ENCODE results near the gene DOCK8. TPM values are rescaled to one million over a fixed set of nuclear protein-coding genes. Genes with fewer than 3 reads are reported as not detected.

DOCK8 gene
- total RNA-seq, 1 donor: under 0.01 TPM

DNA sequence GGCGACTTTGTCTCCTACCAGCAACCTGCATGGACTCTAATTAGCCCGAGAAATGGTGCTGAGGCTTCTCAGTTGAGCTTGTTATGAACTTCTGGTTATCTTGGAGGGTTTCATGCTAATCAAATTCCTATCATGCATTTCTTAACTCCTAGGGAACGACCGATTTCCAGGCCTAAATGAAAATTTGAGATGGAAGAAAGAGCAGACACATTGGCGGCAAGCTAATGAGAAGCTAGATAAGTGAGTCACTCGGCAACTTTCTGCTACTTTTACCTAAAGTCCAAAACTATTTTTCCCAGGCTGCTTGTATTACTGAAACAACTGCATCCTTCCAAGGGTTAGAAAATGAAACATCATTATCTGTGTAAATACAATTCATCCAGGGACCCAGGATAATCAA, 207.2 kb downstream of the DOCK8 start:
- TF ChIP-seq, protein P1, sequence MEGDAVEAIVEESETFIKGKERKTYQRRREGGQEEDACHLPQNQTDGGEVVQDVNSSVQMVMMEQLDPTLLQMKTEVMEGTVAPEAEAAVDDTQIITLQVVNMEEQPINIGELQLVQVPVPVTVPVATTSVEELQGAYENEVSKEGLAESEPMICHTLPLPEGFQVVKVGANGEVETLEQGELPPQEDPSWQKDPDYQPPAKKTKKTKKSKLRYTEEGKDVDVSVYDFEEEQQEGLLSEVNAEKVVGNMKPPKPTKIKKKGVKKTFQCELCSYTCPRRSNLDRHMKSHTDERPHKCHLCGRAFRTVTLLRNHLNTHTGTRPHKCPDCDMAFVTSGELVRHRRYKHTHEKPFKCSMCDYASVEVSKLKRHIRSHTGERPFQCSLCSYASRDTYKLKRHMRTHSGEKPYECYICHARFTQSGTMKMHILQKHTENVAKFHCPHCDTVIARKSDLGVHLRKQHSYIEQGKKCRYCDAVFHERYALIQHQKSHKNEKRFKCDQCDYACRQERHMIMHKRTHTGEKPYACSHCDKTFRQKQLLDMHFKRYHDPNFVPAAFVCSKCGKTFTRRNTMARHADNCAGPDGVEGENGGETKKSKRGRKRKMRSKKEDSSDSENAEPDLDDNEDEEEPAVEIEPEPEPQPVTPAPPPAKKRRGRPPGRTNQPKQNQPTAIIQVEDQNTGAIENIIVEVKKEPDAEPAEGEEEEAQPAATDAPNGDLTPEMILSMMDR (IDR thresholded peaks at IDR 0.05; ENCODE audit: extremely low read depth, low read depth, low read length): no peak
- Histone ChIP-seq H3K4me1 (ENCODE audit: insufficient read depth, low read length) (no peaks in the 10 kb centered on the region), H4K20me1 (ENCODE audit: insufficient read depth, low read length) (no peaks in the 10 kb centered on the region), H2AFZ (ENCODE audit: low read length) (no peak overlapping the region), H3K27ac (ENCODE audit: low read depth, low read length) (no peak overlapping the region), H3K27me3 (ENCODE audit: insufficient read depth, low read length) (no peaks in the 10 kb centered on the region), H3K9me3 (ENCODE audit: low read depth, low read length) (no peaks in the 10 kb centered on the region), H3K36me3 (ENCODE audit: insufficient read depth, low read length) (no peaks in the 10 kb centered on the region), H3K79me2 (ENCODE audit: insufficient read depth, low read length) (no peaks in the 10 kb centered on the region), H3K4me3 (ENCODE audit: insufficient read depth, low read length) (no peak overlapping the region), H3K4me2 (ENCODE audit: insufficient read depth, low read length) (no peak overlapping the region)
- no peak for DNase-seq (ENCODE audit: insufficient read length, low spot score, missing footprints)

- TF ChIP-seq, protein P1 (IDR thresholded peaks at IDR 0.05; ENCODE audit: extremely low read depth, low read depth, low read length): no peak
- no peak overlapping the region for H2AFZ ChIP-seq (ENCODE audit: low read length)
These were observed 211.6 kb downstream of the DOCK8 start for GRCh38 chr9:426264-426663.

GRCh38 chr9:426976-427375, 212.3 kb downstream of the DOCK8 start:
- no peaks in the 10 kb centered on the region for H3K36me3 ChIP-seq (ENCODE audit: insufficient read depth, low read length)
- H3K4me1 ChIP-seq (ENCODE audit: insufficient read depth, low read length): no peaks in the 10 kb centered on the region
- no peak overlapping the region for H3K4me2 ChIP-seq (ENCODE audit: insufficient read depth, low read length)
- H3K27me3 ChIP-seq (ENCODE audit: insufficient read depth, low read length): no peaks in the 10 kb centered on the region
- TF ChIP-seq, protein P1 (IDR thresholded peaks at IDR 0.05; ENCODE audit: extremely low read depth, low read depth, low read length): no peak
- no peak overlapping the region for H3K4me3 ChIP-seq (ENCODE audit: insufficient read depth, low read length)
- no peak for DNase-seq (ENCODE audit: insufficient read length, low spot score, missing footprints)
- no peak overlapping the region for H2AFZ ChIP-seq (ENCODE audit: low read length)
- no peaks in the 10 kb centered on the region for H4K20me1 ChIP-seq (ENCODE audit: insufficient read depth, low read length)
- no peaks in the 10 kb centered on the region for H3K9me3 ChIP-seq (ENCODE audit: low read depth, low read length)
- H3K27ac ChIP-seq (ENCODE audit: low read depth, low read length): no peak overlapping the region
- no peaks in the 10 kb centered on the region for H3K79me2 ChIP-seq (ENCODE audit: insufficient read depth, low read length)

More at GRCh38 chr9:426264-426663, 211.6 kb downstream of the DOCK8 start:
- H3K4me1 ChIP-seq (ENCODE audit: insufficient read depth, low read length): no peaks in the 10 kb centered on the region
- no peaks in the 10 kb centered on the region for H3K9me3 ChIP-seq (ENCODE audit: low read depth, low read length)
- H3K79me2 ChIP-seq (ENCODE audit: insufficient read depth, low read length): no peaks in the 10 kb centered on the region
- no peak overlapping the region for H3K4me2 ChIP-seq (ENCODE audit: insufficient read depth, low read length)
- no peak for DNase-seq (ENCODE audit: insufficient read length, low spot score, missing footprints)
- no peak overlapping the region for H3K27ac ChIP-seq (ENCODE audit: low read depth, low read length)
- H3K4me3 ChIP-seq (ENCODE audit: insufficient read depth, low read length): no peak overlapping the region
- no peaks in the 10 kb centered on the region for H4K20me1 ChIP-seq (ENCODE audit: insufficient read depth, low read length)
- H3K27me3 ChIP-seq (ENCODE audit: insufficient read depth, low read length): no peaks in the 10 kb centered on the region
- H3K36me3 ChIP-seq (ENCODE audit: insufficient read depth, low read length): no peaks in the 10 kb centered on the region

- no peaks in the 10 kb centered on the region for H3K36me3 ChIP-seq (ENCODE audit: insufficient read depth, low read length)
- H2AFZ ChIP-seq (ENCODE audit: low read length): no peak overlapping the region
- H3K4me2 ChIP-seq (ENCODE audit: insufficient read depth, low read length): no peak overlapping the region
- no peak overlapping the region for H3K27ac ChIP-seq (ENCODE audit: low read depth, low read length)
- H3K27me3 ChIP-seq (ENCODE audit: insufficient read depth, low read length): no peaks in the 10 kb centered on the region
- no peak overlapping the region for H3K4me3 ChIP-seq (ENCODE audit: insufficient read depth, low read length)
- no peaks in the 10 kb centered on the region for H3K9me3 ChIP-seq (ENCODE audit: low read depth, low read length)
- DNase-seq (ENCODE audit: insufficient read length, low spot score, missing footprints): no peak
- no peaks in the 10 kb centered on the region for H3K4me1 ChIP-seq (ENCODE audit: insufficient read depth, low read length)
- H4K20me1 ChIP-seq (ENCODE audit: insufficient read depth, low read length): no peaks in the 10 kb centered on the region
- TF ChIP-seq, protein P1 (IDR thresholded peaks at IDR 0.05; ENCODE audit: extremely low read depth, low read depth, low read length): no peak
- no peaks in the 10 kb centered on the region for H3K79me2 ChIP-seq (ENCODE audit: insufficient read depth, low read length)
These were observed 217.0 kb downstream of the DOCK8 start for GRCh38 chr9:431701-432100.
